Superior temporal gyrus (tissue), 1 donor: ENCODE measurements around the gene MAP4K5.
"Not testable (repeated sequence)": the region's sequence is repeated elsewhere in the genome, so short reads cannot be mapped to it uniquely, and the experiment has no call there.

Source experiments
- DNase-seq: peaks from one replicate; pipeline ENCODE4 v3.0.0-alpha.2; 2016; ENCODE audit errors: extremely low spot score

Gene MAP4K5

DNA sequence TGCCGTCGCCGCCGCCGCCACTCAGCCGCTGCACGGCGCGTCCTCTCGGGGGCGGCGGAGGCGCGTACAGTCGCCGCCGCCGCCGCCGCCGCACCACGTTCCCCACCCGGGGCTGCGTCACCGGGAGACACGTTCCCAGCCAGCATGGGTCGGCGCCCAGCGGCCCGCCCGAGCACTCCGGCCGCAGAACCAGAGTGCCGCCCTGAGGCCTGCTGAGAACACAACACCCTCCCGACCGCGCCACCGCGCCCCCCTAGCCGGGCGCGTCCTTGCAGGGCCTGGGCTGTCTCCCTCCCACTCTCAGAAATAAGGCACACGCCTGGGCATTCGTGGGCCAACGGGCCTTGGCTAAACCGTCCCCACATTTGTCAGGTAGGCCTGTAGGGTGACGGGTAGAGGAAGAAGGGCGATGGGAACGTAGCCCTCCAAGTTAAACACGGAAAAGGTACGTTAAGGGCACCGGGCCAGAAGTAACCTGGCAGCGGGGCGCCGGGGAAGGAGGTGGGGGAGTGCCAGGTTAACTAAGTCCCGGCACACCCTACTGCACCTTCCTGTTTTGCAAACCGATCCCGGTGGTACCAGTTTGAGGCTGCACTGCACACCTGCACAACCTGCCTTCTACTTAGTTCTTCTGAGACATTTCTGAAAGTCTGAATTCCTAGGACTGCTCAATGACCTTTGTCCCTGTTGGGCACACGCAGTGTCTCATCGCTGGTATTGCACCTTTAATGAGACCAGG lies at the start of gene MAP4K5:
MAP4K5 (minus strand) TSS at position 68 of the 739 bp plus-strand sequence. CDS start 520 bp downstream, outside the sequence.
- peak; percentile 89 for DNase-seq

DNA sequence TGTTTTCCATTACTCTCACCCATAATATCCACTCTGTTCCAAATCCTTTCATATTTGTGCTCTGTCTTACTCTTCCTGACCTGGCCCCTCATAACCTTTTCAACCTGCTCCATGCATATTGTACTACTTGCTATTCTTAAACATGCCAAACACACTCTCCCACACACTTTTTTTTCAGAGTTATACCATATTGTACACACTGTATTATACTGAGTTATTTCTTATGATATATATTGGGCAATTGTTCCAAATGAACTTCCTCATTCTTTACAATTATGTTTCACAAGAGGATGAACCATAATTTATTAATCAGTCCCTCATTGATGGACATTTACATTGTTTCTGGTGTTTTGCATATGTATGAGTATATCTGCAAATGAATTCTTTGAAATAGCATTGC lies 46.1 kb upstream of the MAP4K5 start:
- DNase-seq, result no peak

DNA sequence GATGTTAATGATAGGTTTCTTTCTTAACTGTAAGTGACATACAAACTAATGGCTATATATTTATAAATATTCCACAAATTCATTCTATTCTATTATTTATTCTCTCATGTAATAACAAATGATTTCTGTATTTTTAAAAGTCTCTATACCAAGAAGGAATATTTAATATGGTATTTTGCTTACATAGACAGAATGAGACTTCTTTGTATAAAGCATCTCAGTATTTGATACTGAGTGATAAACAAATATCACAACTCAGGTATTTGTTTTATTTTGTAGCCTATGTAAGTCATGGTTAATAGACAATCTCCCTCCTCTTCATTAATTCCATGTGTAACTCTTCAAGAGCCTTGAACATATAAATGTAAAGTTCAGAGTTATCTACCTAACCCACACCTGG lies 45.6 kb upstream of the MAP4K5 start:
- no peak for DNase-seq

DNA sequence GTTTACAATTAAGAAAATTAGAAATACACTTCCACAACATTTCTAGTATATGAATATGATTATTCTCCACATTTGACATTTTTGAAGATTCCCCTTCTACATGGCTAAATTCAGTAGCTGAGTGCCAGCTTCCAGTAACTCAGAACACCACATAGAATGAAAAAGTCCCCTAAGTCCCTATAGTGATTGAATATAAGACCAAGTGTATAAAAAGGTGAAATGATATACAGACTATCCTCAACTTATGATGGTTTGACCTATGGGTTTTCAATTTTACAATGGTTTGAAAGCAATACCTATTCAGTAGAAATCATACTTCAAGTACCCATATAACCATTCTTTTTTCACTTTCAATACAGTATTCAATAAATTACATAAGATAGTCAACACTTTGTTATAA lies 43.4 kb upstream of the MAP4K5 start:
- DNase-seq, result no peak

DNA sequence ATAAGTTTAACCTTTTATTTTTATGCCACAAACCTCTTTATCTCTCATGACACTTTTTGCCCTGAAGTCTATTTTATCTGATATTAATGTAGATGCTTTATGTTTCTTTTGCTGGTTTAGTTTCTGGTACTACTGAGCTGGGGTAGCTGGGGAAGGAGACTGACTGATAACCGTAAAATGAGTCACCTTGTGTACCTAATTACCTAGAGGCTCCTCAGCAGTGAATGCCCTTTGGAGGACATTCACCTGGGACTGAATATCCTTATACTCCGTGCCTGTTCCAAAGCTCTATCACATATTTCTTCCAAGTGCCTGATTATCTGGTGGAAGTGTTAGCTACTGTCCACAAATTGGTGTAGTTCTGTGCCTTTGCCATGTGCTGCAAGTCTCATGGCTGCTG lies 41.5 kb upstream of the MAP4K5 start:
- DNase-seq, result no peak

DNA sequence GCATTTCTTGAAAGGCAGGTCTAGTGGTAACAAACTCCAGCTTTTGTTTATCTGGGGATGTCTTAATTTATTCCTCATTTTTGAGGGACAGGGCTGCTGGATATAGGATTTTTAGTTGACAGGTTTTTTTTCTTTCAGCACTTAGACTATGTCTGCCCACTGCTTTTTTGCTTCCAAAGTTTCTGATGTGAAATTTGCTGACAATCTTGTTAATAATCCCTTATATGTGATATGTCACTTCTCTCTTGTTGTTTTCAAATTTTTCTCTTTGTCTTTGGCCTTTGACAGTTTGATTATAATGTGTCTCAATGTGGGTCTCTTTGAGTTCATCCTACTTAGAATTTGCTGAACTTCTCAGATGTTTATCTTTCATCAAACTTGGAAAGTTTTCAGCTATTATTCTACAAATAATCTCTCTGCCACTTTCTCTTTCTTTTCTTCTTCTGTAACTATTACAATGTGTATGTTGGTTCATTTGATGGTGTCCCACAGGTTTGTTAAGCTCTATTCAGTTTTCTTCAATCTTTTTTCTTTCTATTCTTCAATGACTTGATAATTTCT lies 37.4 kb upstream of the MAP4K5 start:
- no peak for DNase-seq

DNA sequence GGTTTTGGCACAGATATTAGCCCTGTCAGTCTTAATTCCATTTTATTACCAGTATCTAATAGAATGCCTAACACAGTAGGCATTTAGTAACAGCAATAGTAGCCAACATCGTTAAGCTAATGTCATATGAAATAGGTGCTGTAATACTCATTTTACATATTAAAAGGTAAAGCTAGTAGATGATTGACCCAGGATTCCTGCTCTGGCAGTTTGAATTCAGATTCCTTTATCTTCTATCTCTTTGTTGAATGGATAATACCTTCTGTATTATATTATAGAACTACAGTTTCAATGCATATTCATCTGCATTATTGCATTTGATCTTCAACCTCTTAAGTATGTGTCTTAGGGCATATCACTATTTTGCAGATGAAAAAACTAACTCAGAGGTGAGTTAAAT lies 30.5 kb upstream of the MAP4K5 start:
- no peak for DNase-seq

DNA sequence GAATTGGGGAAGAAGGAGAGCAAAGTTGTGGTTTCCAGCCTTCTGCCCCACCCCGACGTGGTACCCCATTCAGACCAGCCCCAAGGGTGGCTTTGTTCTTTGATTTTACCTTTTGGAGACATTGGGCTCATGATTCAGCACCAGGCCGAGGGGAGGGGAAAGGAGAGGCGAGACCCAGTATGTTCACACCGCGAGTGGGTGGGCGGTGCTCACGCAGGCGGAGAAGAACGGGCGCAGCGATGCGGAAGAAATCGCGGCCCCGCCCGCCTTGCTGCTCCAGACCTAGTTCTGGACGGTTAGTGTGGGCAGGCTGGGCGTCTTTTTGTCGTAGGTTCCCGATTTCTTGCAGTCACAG lies 28.5 kb upstream of the MAP4K5 start:
- DNase-seq, result peak; percentile 85

DNA sequence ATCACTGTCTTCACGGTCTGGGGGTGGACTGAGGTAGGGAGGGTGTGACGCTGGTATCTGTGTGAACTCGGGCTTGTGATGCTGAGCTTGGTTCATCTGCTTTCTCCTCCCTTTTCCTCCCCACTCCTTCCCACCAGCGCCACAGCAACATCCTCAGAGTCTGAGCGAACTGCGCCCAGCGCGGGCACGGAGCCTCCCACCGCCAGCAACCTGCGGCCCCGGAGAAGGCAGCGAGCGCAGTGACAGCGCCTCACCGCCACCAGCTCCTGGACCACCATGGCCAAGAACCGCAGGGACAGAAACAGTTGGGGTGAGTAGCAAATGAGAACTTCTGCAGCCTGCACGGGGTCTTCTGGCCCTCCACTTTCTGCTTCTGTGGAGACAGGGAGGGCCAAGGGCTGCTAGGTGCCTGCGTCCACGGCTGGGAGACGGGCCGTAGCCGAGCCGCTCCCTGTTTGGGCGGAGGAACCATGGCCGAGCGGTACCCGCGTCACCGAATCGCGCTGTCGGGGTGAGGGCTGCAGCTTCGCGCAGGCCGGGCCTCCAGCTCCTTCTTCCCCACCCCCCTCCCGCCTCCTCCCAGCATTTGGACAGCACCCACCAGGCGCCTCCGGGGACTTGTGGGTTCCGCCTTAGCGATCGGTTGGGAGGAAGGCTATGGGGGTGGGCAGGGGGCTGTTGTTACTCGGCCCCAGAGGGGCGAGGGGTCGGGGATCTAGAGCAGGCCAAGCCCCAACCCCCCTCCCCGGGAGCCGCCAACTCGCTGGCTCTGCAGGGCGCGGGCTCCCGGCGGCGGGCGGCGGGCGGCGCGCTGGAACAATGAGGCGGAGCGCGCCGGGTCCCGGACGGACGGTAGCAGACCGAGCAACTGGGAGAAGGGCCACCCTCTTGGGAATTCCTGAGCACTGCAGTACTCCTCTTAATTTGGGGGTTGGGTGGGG lies 27.9 kb upstream of the MAP4K5 start, which contains the start of gene ATL1:
ATL1 (plus strand) TSS at position 156 of the 941 bp plus-strand sequence; CDS start at position 277, 121 bp downstream.
- peak; percentile 83 for DNase-seq

DNA sequence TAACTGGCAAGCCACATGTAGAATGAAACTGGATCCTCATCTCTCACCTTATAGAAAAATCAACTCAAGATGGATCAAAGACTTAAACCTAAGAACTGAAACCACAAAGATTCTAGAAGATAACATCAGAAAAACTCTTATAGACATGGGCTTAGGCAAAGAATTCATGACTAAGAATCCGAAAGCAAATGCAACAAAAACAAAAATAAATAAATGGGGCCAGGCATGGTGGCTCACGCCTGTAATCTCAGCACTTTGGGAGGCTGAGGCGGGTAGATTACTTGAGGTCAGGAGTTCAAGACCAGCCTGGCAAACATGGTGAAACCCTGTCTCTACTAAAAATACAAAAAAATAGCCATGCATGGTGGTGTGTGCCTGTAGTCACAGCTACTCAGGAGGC lies 20.4 kb upstream of the MAP4K5 start:
- DNase-seq, result not testable (repeated sequence)

DNA sequence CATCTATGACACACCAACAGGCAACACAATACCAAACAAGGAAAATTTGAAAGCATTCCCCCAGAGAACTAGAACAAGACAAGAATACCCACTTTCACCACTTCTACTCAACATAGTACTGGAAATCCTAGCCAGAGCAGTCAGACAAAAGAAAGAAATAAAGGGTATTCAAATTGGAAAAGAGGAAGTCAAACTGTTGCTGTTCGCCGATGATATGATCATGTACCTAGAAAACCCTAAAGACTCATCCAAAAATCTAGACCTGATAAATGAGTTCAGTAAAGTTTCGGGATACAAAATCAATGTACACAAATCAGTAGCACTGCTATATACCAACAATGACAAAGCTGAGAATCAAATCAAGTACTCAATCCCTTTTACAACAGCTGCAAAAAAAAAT lies 19.5 kb upstream of the MAP4K5 start:
- DNase-seq, result no peak

DNA sequence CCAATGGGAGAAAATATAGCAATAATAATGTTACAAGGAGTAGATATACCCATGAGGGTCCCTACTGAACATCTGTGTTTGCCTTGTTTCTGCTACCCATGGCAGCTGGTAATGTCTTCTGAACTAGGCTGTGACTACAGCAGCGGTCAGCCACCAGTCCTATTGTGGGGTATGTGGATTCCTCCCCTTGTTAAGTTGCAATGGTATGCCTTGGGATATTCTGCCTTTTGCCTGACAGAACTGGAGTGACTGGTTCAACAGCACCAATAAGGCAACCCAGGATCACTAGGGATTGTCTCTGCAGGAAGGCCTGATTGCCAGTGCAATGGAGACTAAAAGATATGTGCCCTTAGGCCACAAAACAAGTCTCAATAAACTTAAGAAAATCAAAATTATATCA lies 17.9 kb upstream of the MAP4K5 start:
- no peak for DNase-seq

DNA sequence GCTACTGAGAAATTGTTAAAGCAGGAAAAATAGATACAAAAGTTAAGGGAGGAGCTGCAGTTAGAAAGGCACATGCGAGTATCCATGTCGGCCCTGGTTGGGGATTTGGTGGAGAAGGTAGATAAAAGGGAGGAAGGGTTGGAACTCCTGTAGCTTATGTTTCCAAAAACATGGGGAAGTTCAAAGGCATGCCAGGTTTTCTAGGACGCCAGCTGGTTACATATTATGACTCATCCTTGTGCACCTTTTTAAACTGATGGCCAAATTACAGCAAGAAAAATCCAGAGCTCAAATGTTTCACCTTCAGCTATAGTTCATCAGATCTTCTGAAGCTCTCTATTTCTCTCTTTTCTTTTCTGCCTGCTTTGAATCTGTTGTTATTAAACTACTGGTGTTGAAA lies 13.2 kb upstream of the MAP4K5 start:
- peak; percentile 35 for DNase-seq

DNA sequence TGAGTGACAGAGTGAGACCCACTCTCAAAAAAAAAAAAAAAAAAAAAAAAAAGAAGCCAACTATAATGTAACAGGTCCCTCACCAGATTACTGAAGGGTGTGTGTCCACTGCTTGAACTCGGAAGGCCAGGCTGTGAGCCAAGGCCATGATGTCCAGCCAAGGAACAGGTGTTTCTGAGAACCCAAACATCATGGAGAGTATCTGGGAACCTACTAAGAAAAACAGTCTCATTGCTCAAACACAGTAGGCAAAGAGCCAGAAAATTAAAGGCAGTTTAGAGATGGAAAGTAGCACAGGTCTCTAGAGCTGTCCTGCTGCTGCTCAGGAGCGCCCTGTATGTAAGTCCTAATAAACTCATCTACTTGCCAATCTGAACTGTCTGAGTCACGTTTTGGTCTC lies 12.5 kb upstream of the MAP4K5 start:
- no peak for DNase-seq

DNA sequence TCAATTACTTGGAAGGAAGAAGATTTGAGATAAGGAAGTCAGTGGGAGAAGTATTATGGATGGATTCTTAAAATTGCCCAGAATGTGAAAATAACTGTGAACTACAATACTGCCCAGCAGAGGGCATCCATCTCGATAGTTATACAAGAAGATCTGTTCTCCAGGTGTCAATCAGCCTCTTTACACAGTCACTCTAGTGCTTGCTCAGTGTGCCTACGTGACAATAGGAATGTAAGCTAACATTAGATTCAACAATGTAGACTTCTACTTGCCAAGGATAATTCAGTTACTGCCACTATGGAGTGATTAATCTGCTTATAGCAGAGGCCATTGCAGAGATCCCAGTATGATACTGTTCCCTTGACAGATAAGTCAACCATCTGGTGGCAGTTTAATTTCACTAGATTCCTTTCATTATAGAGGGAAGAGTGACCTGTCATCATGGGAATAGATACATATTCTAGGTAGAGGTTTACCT lies 10.6 kb upstream of the MAP4K5 start:
- peak; percentile 85 for DNase-seq

DNA sequence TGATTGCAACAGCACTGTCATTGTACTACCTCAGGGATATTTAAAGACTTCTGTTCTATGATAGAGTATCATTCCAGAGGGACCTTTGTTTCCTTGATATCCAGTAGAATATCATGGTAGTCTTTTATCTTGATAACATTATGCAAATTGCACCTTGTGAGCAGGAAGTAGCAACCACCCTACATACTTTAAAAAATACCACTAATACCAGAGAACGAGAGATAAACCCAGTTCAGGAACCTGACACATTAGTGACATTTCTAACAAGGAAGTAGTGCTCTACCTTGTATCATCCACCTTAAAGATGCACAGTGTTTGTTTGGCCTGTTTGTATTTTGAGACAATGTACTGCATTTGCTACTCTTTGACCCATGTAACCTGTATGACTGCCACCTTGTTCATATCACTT lies 8.8 kb upstream of the MAP4K5 start:
- DNase-seq, result no peak

DNA sequence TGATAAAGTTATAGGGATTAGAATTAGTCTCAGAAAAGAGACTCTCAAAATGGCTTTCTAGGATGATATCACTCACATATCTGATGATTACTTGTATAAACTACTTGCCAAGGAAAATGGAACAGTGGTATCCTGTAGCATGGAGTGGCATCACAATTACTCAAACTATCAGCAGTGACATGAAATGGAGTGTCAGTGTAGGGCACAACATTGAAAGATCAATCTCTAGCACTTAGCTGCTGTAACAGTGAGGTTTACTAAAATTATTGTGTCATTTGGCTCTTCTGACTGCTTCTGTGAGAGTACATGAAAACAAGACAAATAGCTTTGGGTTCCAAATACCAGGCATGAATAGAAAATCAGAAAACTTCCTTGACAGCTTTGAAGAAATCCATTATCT lies 6.7 kb upstream of the MAP4K5 start:
- DNase-seq, result no peak

DNA sequence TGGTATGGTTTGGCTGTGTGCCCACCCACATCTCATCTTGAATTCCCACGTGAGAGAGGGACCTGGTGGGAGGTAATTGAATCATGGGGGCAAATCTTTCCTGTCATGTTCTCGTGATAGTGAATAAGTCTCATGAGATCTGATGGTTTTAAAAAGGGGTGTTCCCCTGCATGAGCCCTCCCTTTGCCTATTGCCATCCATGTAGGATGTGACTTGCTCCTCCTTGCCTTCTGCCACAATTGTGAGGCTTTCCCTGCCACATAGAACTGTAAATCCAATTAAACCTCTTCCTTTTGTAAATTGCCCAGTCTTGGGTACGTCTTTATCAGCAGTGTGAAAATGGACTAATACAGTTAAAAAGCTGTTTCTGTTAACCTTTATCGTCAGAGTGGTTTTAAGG lies 5.7 kb upstream of the MAP4K5 start:
- not testable (repeated sequence) for DNase-seq

DNA sequence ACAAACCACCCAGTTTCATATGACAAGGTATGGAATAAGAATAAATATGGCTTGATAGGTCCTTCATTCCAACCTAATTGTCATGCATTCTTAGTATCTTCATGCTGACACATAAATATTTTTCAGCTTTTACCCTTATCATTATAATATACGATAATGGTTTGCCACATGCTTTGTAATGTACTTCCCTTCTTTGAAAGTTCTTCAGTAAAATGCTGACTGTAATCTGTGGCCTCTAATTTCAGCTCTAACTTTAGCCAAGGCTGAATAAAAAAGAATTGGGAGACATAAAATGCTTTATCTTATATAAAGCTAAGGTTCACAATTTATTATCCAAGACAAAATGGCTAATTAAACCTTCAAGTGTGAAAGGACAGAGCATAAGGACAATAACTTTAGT lies 2.6 kb upstream of the MAP4K5 start:
- DNase-seq, result no peak

DNA sequence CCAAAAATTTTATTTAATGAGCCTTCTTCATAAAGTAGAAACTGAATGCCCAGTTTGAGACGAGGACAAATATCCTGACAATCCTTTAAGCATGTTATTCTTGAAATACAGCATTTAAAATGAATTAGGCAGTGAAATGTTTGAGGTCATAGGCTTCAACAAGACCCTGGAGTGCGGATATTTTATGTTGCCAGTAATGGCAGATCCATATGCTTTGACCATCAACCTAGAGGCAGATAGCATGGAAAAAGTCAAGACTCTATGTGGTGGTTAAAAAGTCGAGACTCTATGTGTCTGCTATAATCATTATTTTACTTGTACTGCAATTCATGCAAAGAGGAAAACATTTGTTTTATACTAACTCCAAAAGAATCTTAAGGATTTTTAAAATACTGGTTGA lies 2.0 kb upstream of the MAP4K5 start:
- DNase-seq, result no peak

DNA sequence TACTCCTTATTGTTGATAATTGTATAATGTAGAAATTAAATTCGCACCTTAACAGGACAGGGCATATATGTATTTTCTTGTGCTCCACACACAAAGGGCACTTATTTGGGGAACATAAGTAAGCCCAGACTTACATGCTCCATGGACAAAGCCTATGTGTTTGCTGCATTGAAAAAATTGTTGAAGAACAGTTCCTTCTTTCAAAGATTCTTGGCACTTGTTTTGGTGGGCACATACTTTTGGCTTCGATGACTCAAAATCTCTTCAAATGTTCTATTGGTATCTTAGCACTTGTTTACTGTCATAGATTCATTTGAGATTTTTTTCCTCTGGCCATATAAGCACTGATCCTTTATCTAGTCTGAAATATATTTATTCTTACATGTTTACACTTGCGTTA lies 1.4 kb upstream of the MAP4K5 start:
- DNase-seq, result no peak

DNA sequence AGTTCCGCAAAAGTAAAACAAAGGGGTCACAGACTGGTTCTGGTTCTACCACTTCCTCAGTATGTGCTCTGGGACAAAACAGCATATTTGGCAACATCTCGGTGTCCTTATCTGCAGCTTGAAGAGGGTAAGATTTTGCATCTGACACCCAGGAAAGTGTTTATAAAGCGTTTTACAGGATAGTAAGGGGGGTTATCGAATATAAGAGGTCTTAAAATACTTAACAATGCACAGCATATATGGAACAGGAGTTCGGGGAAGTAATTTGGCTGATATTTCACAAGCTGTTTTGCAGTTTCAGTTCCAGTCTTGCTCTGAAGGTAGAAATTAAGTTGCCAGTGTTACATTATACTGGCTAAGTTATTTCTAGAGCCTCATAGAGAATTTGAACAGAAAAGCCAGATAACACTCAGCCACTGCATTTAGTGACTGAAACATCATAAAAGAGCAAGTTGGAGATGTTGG lies 904 bp upstream of the MAP4K5 start:
- DNase-seq, result peak; percentile 86
